DOHH2 (cell line): Measurements from ENCODE around the gene LRRC7.

Experiments used
- H3F3A ChIP-seq: fragments of 200-600 bp; sonication (generic), shearing (Covaris generic); 2 replicates; pipeline ENCODE4 v1.6.0; 2016; ENCODE audit warnings: antibody characterized with exemption, mild to moderate bottlenecking; ENCODE audit not compliant: control insufficient read depth, insufficient read depth
- H3K27ac ChIP-seq: fragments of 200-600 bp; sonication (generic); 2 replicates; pipeline ENCODE4 v1.5.1; 2014; ENCODE audit warnings: low read depth, mild to moderate bottlenecking, low read length, moderate library complexity
- H3K27me3 ChIP-seq: fragments of 200-600 bp; sonication (generic); 2 replicates; pipeline ENCODE4 v1.6.1; 2014; ENCODE audit warnings: mild to moderate bottlenecking, low read length, mixed read lengths; ENCODE audit not compliant: control insufficient read depth
- H3K36me3 ChIP-seq: fragments of 200-600 bp; sonication (generic); 2 replicates; pipeline ENCODE4 v1.6.1; 2014; ENCODE audit warnings: mild to moderate bottlenecking, low read length, moderate library complexity, mixed read lengths; ENCODE audit not compliant: control insufficient read depth
- H3K4me1 ChIP-seq: fragments of 200-600 bp; sonication (generic); 2 replicates; pipeline ENCODE4 v1.6.1; 2014; ENCODE audit warnings: mild to moderate bottlenecking, low read length, mixed read lengths; ENCODE audit not compliant: control insufficient read depth
- H3K4me2 ChIP-seq: fragments of 200-600 bp; sonication (generic); 2 replicates; pipeline ENCODE4 v1.6.0; 2014; ENCODE audit warnings: mild to moderate bottlenecking, low read length, moderate library complexity
- H3K4me3 ChIP-seq: fragments of 200-600 bp; sonication (generic); 2 replicates; pipeline ENCODE4 v1.5.1; 2014; ENCODE audit warnings: mild to moderate bottlenecking, low read length, mixed read lengths
- H3K79me2 ChIP-seq: fragments of 200-600 bp; sonication (generic); 2 replicates; pipeline ENCODE4 v1.6.1; 2014; ENCODE audit warnings: mild to moderate bottlenecking, low read length, mixed read lengths; ENCODE audit not compliant: control insufficient read depth
- H3K9me2 ChIP-seq: fragments of 200-600 bp; sonication (generic); replicated peaks from 2 replicates; pipeline ENCODE4 v1.6.1; 2014; ENCODE audit warnings: mild to moderate bottlenecking, low read length, mixed read lengths; ENCODE audit not compliant: control insufficient read depth
- H3K9me3 ChIP-seq: fragments of 200-600 bp; sonication (generic); 2 replicates; pipeline ENCODE4 v1.6.1; 2014; ENCODE audit warnings: antibody characterized with exemption, low read length, mixed read lengths; ENCODE audit not compliant: control insufficient read depth, insufficient read depth
- H4K20me1 ChIP-seq: fragments of 200-600 bp; sonication (generic); 2 replicates; pipeline ENCODE4 v1.6.0; 2014; ENCODE audit warnings: low read depth, mild to moderate bottlenecking, antibody characterized with exemption, low read length, moderate library complexity; ENCODE audit not compliant: control insufficient read depth, insufficient read depth
- EZH2phosphoT487 ChIP-seq: fragments of 200-600 bp; sonication (generic); IDR thresholded peaks from 2 replicates; pipeline ENCODE4 v1.6.1; 2017; ENCODE audit warnings: borderline replicate concordance, mild to moderate bottlenecking, antibody characterized with exemption, low read length, moderate library complexity, mixed read lengths
- TF ChIP-seq, protein P1 (sequence below): fragments of 200-600 bp; sonication (generic); IDR thresholded peaks from one replicate; pipeline ENCODE4 v1.5.1; 2014; ENCODE audit warnings: antibody characterized with exemption, mild to moderate bottlenecking, low read depth, low read length; ENCODE audit not compliant: poor library complexity, severe bottlenecking

Gene LRRC7

DNA sequence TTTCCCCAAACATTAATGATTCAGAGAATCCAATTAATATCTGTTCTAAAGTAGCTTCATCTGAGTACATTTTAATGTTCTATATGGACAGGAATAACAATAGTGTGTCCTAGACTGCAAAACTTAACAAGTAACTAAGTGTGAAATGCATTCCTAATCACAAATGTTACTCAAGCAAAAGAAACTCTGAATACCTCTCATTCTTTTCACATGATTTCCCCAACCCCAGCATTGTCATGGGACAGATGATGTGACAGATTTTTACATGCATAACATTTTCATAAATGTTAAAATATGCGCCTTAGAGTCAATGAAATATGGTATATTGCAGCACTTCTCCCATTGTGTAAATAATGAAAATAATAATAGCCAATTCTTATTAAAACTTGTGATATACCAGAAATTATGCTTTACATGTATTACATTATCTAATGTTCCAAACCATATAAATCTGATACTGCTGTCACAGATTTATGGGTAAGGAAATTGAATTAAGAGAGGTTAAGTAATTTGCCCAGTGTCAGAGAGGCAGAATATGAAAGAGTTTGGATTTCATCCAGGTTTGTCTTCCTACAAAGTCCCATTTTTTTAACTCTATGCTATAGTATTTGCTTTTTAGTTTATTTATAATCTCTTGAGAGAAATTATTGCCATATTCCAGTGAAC lies 269.4 kb downstream of the LRRC7 start:
- Histone ChIP-seq H3K4me3 (no peak overlapping the region), H3K9me3 (no peaks in the 10 kb centered on the region), H3K4me2 (no peak overlapping the region), H3K27ac (no peak overlapping the region), H3K27me3 (no peaks in the 10 kb centered on the region), H4K20me1 (no peaks in the 10 kb centered on the region), H3K4me1 (no peaks in the 10 kb centered on the region), H3F3A (no peaks in the 10 kb centered on the region), H3K9me2 (no peaks in the 10 kb centered on the region), H3K36me3 (no peaks in the 10 kb centered on the region), H3K79me2 (no peaks in the 10 kb centered on the region)
- TF ChIP-seq, protein P1, sequence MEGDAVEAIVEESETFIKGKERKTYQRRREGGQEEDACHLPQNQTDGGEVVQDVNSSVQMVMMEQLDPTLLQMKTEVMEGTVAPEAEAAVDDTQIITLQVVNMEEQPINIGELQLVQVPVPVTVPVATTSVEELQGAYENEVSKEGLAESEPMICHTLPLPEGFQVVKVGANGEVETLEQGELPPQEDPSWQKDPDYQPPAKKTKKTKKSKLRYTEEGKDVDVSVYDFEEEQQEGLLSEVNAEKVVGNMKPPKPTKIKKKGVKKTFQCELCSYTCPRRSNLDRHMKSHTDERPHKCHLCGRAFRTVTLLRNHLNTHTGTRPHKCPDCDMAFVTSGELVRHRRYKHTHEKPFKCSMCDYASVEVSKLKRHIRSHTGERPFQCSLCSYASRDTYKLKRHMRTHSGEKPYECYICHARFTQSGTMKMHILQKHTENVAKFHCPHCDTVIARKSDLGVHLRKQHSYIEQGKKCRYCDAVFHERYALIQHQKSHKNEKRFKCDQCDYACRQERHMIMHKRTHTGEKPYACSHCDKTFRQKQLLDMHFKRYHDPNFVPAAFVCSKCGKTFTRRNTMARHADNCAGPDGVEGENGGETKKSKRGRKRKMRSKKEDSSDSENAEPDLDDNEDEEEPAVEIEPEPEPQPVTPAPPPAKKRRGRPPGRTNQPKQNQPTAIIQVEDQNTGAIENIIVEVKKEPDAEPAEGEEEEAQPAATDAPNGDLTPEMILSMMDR: no peak
- no peak for TF ChIP-seq EZH2phosphoT487

DNA sequence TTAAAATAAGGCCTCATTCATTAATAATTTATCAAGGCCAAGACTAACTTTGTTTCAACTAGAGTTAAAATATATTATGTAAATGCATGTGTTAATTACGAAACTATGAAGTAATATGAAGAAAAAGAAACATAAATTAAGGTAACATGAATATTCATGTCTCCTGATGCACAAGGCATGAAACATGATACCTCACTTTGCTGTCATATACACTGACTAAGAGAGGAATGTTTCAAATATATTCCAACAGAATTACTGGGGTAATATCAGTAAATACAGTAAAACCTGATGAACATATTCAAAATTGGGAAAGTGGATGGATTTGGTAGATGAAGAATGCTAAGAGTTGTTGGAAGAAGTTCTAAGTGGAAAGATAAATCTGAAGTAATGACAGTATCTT lies 274.6 kb downstream of the LRRC7 start:
- H3K36me3 ChIP-seq: no peaks in the 10 kb centered on the region
- no peaks in the 10 kb centered on the region for H3K4me1 ChIP-seq
- H3K4me3 ChIP-seq: no peak overlapping the region
- no peaks in the 10 kb centered on the region for H3K9me2 ChIP-seq
- H3K4me2 ChIP-seq: no peak overlapping the region
- TF ChIP-seq EZH2phosphoT487: no peak
- TF ChIP-seq, protein P1: no peak
- no peaks in the 10 kb centered on the region for H3F3A ChIP-seq
- H3K27ac ChIP-seq: no peak overlapping the region
- H3K27me3 ChIP-seq: no peaks in the 10 kb centered on the region
- H4K20me1 ChIP-seq: no peaks in the 10 kb centered on the region; the same call in 1 of the 2 replicates
- H3K79me2 ChIP-seq: no peaks in the 10 kb centered on the region
- H3K9me3 ChIP-seq: no peaks in the 10 kb centered on the region

DNA sequence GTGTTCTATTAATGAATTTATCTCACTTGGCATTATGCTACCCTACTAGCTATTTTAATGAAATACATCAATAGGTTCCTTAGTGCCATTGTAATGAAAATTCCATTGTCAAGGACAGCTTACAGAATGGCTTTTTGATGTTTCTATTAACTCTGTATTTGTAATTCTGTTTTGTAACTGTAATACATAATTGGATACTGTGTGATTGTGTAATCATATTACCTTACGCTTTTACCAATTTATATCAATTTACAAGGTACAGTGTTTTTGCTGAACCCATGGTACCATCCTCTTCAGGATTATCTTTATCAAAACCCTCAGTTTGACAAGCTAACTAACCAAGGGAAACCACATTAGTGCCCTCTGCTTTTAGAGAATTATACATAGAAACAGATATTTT lies 277.9 kb downstream of the LRRC7 start:
- H3K27me3 ChIP-seq: no peaks in the 10 kb centered on the region

More for the DNA sequence above, 277.9 kb downstream of the LRRC7 start:
- Histone ChIP-seq H3K4me1 (no peaks in the 10 kb centered on the region), H3K4me3 (no peak overlapping the region), H3K36me3 (no peaks in the 10 kb centered on the region), H3K79me2 (no peaks in the 10 kb centered on the region), H3F3A (no peaks in the 10 kb centered on the region), H3K4me2 (no peak overlapping the region), H4K20me1 (no peaks in the 10 kb centered on the region; the same call in 1 of the 2 replicates), H3K9me3 (no peaks in the 10 kb centered on the region), H3K27ac (no peak overlapping the region), H3K9me2 (no peaks in the 10 kb centered on the region)
- TF ChIP-seq, protein P1: no peak
- no peak for TF ChIP-seq EZH2phosphoT487
